Right cardiac atrium (tissue), 5 donors: ENCODE measurements around the gene NOP10. TPM values are rescaled to one million over a fixed set of nuclear protein-coding genes. Genes with fewer than 3 reads are reported as not detected.

Experiments
- ATAC-seq, 2 donors: fragments of 200-7000 bp; cut with Tn5 transposase; one replicate each; pipeline versions ENCODE4 v1.8.0 to v1.9.1; 2020; ENCODE audit warnings: moderate library complexity in 2 of 2, mild to moderate bottlenecking in 1 of 2
- DNase-seq, 3 donors: peaks; one replicate each; pipeline ENCODE4 v3.0.0-alpha.2; 2020
- H3K27ac ChIP-seq: one replicate; pipeline ENCODE4 v1.5.1; 2013; ENCODE audit warnings: mild to moderate bottlenecking, low read length, control low read depth, moderate library complexity
- H3K27me3 ChIP-seq: one replicate; pipeline ENCODE4 v1.6.1; 2013; ENCODE audit not compliant: control insufficient read depth, insufficient read depth
- H3K4me1 ChIP-seq: one replicate; pipeline ENCODE4 v1.6.1; 2013; ENCODE audit warnings: low read length; ENCODE audit not compliant: control insufficient read depth, insufficient read depth
- H3K4me3 ChIP-seq: one replicate; pipeline ENCODE4 v1.5.1; 2013; ENCODE audit warnings: low read length, control low read depth
- H3K9me3 ChIP-seq: one replicate; pipeline ENCODE4 v1.6.1; 2013; ENCODE audit warnings: low read length; ENCODE audit not compliant: control insufficient read depth
- WGBS: extraction: QIAGEN DNeasy Blood & Tissue Kit; methylation state at CpG from one replicate; pipeline ENCODE4 v1.1.7; 2013; 5-methylcytosine and 5-hydroxymethylcytosine counted together
- intact Hi-C, 4 donors: fragments of 100-400 bp; cut with DNase I; formaldehyde crosslinking; loops; one replicate each; pipeline versions ENCODE4 v1.11.0 to v1.14.0; 2022 to 2023
- polyA plus RNA-seq: library from polyadenylated mRNA; stranded (reverse); fragments of 200-250 nt; gene quantifications from one replicate; pipeline ENCODE4 v1.2.3, GENCODE V29; 2013
- total RNA-seq, 4 donors: library from RNA; stranded (reverse); fragmentation: NEBNext Ultra II Directional; extraction: Animal tissue kit (Norgen Biotek cat#: 25700); gene quantifications; one replicate each; pipeline ENCODE4 v1.2.1, GENCODE V29; 2021
- donor health status: healthy with polysubstance abuse.
- donor health status: DM: no; HTN: yes; CAD: no.
- donor health status: DM: no; HTN: no; CAD: no.
- donor health status: DM: no; HTN: yes; CAD: no; lungs with severe emphysema.
- donor health status: DM: yes; HTN: yes; CAD: no.

Gene NOP10
- total and polyA plus RNA-seq, 5 donors, result 87.2 to 206 (median 109) TPM

DNA sequence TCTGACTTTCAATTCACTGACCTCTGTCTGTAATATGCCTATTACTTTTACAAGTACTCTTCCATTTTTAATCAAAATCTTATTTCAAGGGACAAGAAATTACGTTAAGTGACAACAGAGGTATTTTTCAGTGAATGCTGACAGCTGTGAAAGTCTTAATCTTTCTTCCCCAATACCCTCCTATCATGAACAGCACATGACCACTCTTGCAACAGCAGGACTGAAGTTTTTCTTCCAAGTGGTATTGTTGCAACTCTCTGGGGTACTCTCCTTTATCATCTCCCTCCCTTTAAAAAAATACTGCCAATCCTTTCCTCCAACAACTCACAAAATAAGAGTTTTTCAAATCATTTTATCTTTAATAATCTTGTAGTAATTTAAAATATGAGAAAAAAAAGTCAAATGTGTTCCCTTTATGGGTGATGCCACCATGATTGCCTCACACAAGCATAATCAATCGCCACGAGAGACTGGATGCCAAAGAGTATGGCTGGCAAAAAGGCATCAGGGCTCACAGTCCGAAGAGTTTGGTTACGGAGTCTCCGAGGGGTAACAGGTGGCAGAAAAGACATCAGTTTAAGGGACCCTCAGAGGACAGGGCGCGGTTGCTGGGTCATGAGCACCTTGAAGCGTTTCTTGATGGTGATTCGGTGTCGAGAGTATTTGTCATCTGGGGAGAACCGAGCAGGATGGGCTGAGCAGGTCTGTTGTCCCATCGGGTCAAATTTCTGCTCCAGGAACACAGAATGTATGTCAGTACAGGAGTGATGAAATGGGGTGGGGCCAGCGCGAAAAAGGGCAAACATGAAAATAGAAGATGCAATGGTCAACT, 1.3 kb downstream of the NOP10 start:
- Histone ChIP-seq H3K9me3 (no peaks in the 10 kb centered on the region), H3K4me1 (peaks cover 3% of the 10 kb centered on the region), H3K4me3 (peak overlapping the region; percentile 85), H3K27ac (no peak overlapping the region), H3K27me3 (no peaks in the 10 kb centered on the region)
- intact Hi-C loops, result no loop called here
- 94% methylated on average over 15 of the region's 15 CpGs for WGBS
- ATAC-seq (no peak), DNase-seq (no peak)

DNA sequence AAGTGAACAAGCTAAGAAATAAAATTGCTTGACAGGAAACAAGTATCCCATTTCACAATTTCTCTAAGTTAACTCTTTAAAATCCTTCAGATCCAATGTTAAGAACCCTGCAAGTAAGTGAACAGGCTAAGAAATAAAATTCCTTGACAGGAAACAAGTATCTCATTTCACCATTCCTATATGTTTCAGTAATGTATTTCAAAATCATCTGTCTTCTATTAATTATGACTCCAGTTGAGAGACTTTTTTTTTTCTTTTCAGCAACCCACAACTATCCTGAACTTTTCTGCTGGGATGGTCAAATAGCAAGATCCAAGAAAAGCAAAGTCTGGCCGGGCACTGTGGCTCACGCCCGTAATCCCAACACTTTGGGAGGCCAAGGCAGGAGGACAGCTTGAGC, 3.0 kb downstream of the NOP10 start:
- H3K27ac ChIP-seq, result no peak overlapping the region
- peaks cover 6% of the 10 kb centered on the region for H3K4me1 ChIP-seq
- ATAC-seq (no peak), DNase-seq (no peak)
- intact Hi-C loops, result no loop called here
- no peak overlapping the region for H3K4me3 ChIP-seq
- WGBS, result 89% methylated on average over 3 of the region's 3 CpGs
- no peaks in the 10 kb centered on the region for H3K27me3 ChIP-seq
- H3K9me3 ChIP-seq, result no peaks in the 10 kb centered on the region

DNA sequence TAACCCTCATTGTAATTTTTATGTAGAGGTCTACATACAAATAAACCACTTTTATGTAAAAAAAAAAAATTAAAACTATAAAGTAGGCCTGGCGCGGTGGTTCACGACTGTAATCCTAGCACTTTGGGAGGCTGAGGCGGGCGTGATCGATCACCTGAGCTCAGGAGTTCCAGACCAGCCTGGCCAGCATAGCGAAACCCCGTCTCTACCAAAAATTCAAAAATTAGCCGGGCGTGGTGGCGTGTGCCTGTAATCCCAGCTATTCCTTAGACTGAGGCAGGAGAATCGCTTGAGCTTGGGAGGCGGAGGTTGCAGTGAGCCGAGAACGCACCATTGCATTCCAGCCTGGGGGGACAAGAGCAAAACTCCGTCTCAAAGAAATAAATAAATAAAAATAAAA, 4.6 kb downstream of the NOP10 start:
- 77% methylated on average over 16 of the region's 16 CpGs for WGBS
- no peak for ATAC-seq
- DNase-seq, result peak in 1 of 3 donors; percentile 42
- Histone ChIP-seq H3K4me1 (peaks cover 6% of the 10 kb centered on the region), H3K9me3 (no peaks in the 10 kb centered on the region), H3K27ac (no peak overlapping the region), H3K27me3 (no peaks in the 10 kb centered on the region), H3K4me3 (peak overlapping the region; percentile 79)
- intact Hi-C loops, result no loop called here

DNA sequence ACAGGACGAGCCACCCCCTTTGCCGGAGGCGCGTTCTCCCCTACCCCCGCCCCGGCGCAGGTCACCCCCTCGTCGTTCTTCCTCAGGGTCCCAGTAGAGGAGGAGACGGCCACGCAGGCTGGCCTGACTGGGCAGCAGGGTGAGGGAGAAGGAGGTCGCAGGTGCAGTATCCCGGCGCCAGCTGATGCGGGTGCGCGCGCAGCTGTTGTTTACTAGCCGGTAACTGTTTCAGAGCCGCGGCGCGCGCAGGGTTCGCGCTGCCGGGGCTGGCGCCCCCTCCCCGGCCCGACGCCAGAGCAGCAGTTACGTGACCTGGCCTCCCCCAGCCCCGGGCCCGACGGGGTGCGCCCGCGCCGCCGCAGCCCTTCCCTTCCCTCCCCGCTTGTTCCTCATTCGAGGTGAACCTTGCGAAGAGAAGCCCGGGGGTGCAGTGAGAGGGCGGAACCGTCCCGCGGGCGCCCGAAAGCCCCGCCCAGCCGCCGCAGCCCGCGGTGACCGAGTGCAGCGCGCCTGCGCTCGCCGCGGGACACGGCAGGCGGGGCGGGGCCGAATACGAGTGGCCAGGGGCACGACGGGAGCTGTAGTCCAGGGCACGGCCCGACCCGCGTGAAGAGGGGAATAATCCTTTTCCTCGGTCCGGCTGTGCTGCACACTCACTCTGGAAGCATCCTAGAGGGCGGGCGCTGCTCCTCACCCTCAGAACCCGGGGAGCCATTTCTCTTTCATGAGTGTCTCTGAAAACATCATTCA, 5.2 kb downstream of the NOP10 start, which contains the start of gene SLC12A6:
SLC12A6 (minus strand) TSS at position 225 of the 750 bp plus-strand sequence. CDS start 1,101 bp downstream, outside the sequence.
- Histone ChIP-seq H3K4me1 (peaks cover 6% of the 10 kb centered on the region), H3K27ac (peak within 1 kb of the TSS; percentile 87), H3K4me3 (peak within 1 kb of the TSS; percentile 79), H3K27me3 (no peaks in the 10 kb centered on the region), H3K9me3 (no peaks in the 10 kb centered on the region)
- DNase-seq (peak; percentile 93 to 97 (median 97)), ATAC-seq (peak; percentile 97 to 99)
- intact Hi-C loops, result no loop called here
- under 1% methylated on average over 78 of the region's 78 CpGs for WGBS

DNA sequence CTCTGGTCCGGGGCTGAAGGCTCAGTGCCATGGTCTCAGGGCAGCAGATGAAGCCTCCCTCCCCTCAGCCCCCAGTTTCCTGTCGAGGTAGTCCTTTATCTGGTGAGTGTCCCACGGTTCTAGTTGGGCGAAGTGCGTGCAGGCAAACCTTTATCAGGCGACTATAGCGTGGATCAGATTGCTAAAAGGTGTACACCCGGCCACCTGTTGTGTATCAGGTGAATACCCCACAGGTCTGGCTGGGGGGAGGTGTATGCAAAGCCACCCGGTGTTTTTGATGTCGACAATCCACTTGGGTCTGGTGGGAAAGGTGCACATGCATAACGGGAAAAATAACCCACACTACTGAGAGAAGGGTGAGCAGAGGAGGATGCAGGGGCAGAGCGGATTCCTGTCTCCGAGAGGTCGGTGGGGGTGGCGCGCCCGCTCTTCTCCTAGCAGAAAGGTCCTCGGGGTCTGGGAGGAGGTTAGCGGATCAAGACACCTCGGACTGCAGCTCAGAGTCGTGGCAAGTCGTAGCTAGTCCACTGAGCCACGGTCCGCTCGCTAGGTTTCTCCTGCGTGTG, 5.9 kb downstream of the NOP10 start:
- intact Hi-C loops, result no loop called here
- Histone ChIP-seq H3K4me3 (peak overlapping the region; percentile 79), H3K27me3 (no peaks in the 10 kb centered on the region), H3K9me3 (no peaks in the 10 kb centered on the region), H3K27ac (peak overlapping the region; percentile 87), H3K4me1 (peaks cover 6% of the 10 kb centered on the region)
- peak in 2 of 3 donors; percentile 40 to 52 for DNase-seq
- ATAC-seq, result no peak
- WGBS, result 2% methylated on average over 26 of the region's 26 CpGs

DNA sequence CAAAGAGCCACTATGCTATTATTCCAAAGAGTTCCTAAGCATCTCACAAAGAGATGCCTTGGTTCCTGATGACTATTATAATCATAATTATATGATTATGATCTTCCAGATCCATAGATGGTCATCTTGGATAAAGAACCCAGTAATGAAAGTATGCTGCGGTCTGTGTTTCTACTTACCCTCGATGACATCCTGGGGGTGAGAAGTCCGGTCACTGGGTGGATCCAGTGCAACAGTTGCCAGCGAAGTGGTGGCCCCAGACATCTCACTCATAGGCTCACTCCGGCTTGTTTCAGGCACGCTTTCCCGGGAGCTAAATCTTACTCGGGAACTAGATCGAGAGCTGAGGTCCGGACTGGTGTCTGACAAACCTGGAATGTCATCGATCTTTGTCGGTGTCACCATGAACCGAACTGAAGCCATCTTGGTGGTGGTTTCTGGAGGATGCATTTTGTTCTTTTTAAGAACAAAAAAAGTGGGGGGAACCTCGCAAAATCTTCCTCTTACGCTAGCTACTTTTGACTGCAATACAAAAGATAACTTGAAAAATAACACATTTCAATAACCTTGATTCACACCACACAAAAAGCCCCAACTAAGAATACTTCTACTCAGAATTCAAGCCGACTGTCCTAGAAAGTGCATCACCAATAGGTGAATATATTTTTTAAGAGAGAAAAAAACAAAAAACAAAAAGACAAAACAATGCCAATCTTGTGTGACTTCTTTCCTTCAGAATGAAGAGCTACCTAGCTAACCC, 6.5 kb downstream of the NOP10 start:
- Histone ChIP-seq H3K27ac (no peak overlapping the region), H3K9me3 (no peaks in the 10 kb centered on the region), H3K27me3 (no peaks in the 10 kb centered on the region), H3K4me1 (peaks cover 6% of the 10 kb centered on the region), H3K4me3 (peak overlapping the region; percentile 79)
- intact Hi-C loops, result no loop called here
- DNase-seq, result no peak
- WGBS, result 83% methylated on average over 16 of the region's 16 CpGs
- ATAC-seq, result no peak

DNA sequence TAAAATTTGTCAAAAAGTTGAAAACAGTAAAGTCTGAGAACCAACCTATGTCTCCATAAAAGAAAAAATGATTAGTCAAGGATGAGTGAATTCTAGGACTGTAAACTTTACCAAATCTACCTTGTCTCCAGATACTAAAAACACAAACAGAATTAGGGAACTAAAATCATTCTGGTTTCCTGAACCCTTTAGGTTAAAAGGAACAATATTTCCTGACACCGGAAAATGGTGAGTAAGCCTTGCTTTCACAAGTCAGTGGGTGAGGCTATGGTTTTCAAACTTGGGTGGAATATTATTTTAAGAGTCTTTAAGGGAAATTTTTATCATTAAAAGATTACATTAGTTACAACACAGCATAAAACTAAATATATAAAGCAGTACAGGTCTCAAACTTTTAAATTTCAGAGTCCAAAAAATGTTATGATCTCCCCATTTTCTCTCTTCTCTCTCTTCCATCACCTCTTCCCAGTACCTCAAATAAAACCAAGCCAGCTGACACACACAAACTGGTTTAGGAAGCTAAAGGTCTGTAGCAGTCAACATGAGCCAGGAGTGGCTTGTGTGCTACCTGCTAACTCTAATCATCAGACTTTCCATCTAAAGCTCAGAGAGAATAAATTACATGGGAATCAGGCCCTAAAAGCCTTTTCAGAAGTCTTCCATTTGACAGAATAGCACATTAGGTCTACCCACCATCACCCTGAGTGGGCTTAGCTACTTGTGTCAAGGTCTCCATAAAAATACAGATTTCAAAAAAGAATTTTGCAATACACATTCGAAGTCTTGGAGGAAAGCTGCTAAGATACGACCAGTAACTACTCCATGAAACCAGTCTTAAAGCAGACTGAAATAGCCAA, 7.5 kb downstream of the NOP10 start:
- 77% methylated on average over 3 of the region's 3 CpGs for whole genome bisulfite sequencing
- Histone ChIP-seq H3K4me1 (peaks cover 6% of the 10 kb centered on the region), H3K9me3 (no peaks in the 10 kb centered on the region), H3K4me3 (no peak overlapping the region), H3K27ac (peak overlapping the region; percentile 48), H3K27me3 (no peaks in the 10 kb centered on the region)
- DNase-seq (no peak), ATAC-seq (peak in 1 of 2 donors; percentile 33)
- intact Hi-C loops, result no loop called here

DNA sequence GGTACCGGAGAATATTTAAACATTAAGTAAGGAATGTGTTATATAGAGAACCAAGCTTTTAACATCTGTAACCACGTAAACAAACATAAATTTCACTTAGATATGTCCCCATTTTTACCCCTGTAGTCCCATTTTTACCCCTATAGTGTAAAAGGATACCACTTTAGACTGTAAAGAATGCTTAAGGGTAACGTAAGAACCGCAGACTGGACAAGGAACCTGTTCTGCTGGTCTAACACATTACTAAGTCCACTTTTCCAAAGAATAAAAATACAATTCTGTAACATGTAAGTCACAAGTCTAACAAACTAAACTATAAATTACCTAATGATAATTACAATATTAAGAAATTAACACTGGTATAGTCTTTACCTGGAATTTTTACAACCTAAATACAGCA, 8.3 kb downstream of the NOP10 start:
- intact Hi-C loops, result no loop called here
- Histone ChIP-seq H3K27me3 (no peaks in the 10 kb centered on the region), H3K4me1 (peaks cover 6% of the 10 kb centered on the region), H3K4me3 (no peak overlapping the region), H3K9me3 (no peaks in the 10 kb centered on the region), H3K27ac (no peak overlapping the region)
- WGBS, result 77% methylated on average over 4 of the region's 4 CpGs
- ATAC-seq (no peak), DNase-seq (no peak)

DNA sequence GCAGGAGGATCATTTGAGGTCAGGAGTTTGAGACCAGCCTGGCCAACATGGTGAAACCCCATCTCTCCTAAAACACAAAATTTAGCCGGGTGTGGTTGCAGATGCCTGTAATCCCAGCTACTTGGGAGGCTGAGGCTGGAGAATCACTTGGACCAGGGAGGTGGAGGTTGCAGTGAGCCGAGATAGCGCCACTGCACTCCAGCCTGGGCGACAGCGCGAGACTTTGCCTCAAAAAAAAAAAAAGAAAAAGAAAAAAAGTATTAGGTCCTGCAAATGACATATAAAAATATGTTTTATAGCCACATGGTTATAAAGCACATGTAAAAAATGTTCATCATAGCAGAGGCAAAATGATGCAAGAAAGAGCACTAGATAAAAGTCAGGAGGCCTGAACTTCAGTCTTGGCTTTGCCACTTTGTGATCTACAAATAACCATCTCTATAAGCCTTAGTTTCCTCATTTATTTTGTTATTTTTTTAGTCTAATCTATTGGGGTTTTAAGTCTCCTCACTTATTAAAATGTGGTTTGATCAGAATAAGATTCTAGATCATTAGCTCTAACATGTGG, 10.3 kb downstream of the NOP10 start:
- H3K4me1 ChIP-seq, result peaks cover 6% of the 10 kb centered on the region
- no peaks in the 10 kb centered on the region for H3K9me3 ChIP-seq
- DNase-seq (no peak), ATAC-seq (no peak)
- H3K4me3 ChIP-seq, result no peak overlapping the region
- no peak overlapping the region for H3K27ac ChIP-seq
- WGBS, result 97% methylated on average over 6 of the region's 6 CpGs
- intact Hi-C loops, result no loop called here
- H3K27me3 ChIP-seq, result no peaks in the 10 kb centered on the region

DNA sequence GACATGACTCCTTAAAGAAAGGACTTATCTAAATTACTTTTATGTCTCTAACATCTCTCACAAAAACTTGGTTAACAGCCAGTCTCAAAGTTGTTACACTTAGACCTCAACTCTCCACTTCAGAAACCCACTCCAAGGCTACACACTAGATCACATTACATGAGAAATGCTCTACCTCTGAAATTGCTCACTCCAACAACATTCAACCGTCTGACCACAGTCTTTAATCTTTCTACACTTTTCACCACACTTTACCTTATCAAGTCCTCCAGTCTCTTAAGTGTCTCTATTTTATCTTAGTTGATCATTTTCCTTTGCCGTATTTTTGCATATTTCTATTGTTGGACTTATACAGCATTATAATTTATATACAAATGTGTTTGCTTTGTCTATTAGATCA, 11.1 kb downstream of the NOP10 start:
- H3K9me3 ChIP-seq, result no peaks in the 10 kb centered on the region
- 60% methylated on average over 2 of the region's 2 CpGs for WGBS
- peaks cover 4% of the 10 kb centered on the region for H3K4me1 ChIP-seq
- ATAC-seq (no peak), DNase-seq (no peak)
- intact Hi-C loops, result no loop called here
- no peak overlapping the region for H3K4me3 ChIP-seq
- H3K27me3 ChIP-seq, result no peaks in the 10 kb centered on the region
- H3K27ac ChIP-seq, result no peak overlapping the region
